ENCODE measurements around the gene SEPHS1. TPM values are rescaled to one million over a fixed set of nuclear protein-coding genes. Genes with fewer than 3 reads are reported as not detected.

SEPHS1 gene
- total and polyA plus RNA-seq, 11 donors: 14.6 to 36.7 (median 31.1) TPM

DNA sequence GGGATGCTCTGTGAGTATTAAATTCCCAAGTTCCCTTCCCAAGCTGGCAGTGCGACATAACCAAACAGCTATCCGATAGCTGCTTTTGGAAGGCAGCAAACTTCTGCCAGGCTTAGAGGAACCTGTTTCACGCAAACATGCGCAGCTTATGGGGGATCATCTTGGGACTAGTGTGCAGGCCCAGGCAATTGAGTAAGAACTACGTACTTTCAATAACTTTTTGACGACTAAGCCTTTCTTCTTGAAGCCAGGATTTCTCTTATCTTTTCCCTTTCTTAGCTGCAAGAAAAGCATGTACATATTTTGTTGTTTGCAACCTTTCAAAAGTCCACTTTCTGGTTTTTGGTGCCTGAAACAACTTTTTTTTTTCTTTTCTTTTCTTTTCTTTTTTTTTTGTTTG is 28.7 kb upstream of the SEPHS1 start:
- Histone ChIP-seq H3K9me3 (no peaks in the 10 kb centered on the region), H3K27ac (no peak overlapping the region), H3K36me3 (no peaks in the 10 kb centered on the region), H3K4me1 (no peaks in the 10 kb centered on the region), H3K27me3 (peaks cover 0 to 25% (median 0%) of the 10 kb centered on the region in 9 donors), H3K4me3 (no peak overlapping the region)
- TF ChIP-seq POLR2A (IDR thresholded peaks at IDR 0.05): no peak
- TF ChIP-seq, protein P1, sequence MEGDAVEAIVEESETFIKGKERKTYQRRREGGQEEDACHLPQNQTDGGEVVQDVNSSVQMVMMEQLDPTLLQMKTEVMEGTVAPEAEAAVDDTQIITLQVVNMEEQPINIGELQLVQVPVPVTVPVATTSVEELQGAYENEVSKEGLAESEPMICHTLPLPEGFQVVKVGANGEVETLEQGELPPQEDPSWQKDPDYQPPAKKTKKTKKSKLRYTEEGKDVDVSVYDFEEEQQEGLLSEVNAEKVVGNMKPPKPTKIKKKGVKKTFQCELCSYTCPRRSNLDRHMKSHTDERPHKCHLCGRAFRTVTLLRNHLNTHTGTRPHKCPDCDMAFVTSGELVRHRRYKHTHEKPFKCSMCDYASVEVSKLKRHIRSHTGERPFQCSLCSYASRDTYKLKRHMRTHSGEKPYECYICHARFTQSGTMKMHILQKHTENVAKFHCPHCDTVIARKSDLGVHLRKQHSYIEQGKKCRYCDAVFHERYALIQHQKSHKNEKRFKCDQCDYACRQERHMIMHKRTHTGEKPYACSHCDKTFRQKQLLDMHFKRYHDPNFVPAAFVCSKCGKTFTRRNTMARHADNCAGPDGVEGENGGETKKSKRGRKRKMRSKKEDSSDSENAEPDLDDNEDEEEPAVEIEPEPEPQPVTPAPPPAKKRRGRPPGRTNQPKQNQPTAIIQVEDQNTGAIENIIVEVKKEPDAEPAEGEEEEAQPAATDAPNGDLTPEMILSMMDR (IDR thresholded peaks at IDR 0.05): no peak
- no peak for DNase-seq
- ATAC-seq: no peak
- WGBS, 4 donors: 69 to 84% (median 82%) methylated on average over 6 of the region's 6 CpGs
- intact Hi-C loops (cut with DNase I): loop anchor here in 5 of 10 donors (10.0 kb wide), 4 partner anchors 58 to 208 kb away; partner anchors contain the start of genes BEND7 (in 2 of the 5) and PRPF18 (in 2 of the 5)

DNA sequence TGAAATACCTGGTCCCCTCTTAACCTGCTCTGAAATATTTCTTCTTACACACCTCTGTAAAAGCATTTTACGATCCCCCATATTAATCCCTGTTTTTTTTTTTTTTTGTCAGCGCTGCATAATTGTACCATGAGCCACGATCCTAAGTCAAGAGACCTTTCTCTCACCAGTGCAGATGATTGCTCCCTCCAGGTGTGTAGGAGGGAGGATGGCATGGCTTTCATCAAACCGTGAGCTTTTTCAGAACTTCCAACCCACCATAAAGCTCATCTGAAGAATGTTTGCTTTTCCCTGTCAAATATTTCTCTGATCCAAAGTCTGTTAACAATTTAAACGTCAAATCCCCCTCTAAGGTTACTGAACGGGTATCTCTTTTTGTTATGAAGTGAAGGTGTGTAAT is 28.2 kb upstream of the SEPHS1 start:
- H3K4me3 ChIP-seq: no peak overlapping the region
- no peaks in the 10 kb centered on the region for H3K9me3 ChIP-seq
- WGBS, 4 donors: 72 to 77% (median 75%) methylated on average over 6 of the region's 6 CpGs
- DNase-seq: no peak
- ATAC-seq: no peak
- no peaks in the 10 kb centered on the region for H3K4me1 ChIP-seq
- intact Hi-C loops (cut with DNase I): loop anchor here in 5 of 10 donors (10.0 kb wide), 4 partner anchors 59 to 209 kb away; partner anchors contain the start of genes BEND7 (in 2 of the 5) and PRPF18 (in 2 of the 5)
- no peak for TF ChIP-seq POLR2A (IDR thresholded peaks at IDR 0.05)
- TF ChIP-seq, protein P1 (IDR thresholded peaks at IDR 0.05): no peak
- no peaks in the 10 kb centered on the region for H3K36me3 ChIP-seq
- H3K27me3 ChIP-seq: peaks cover 0 to 21% (median 0%) of the 10 kb centered on the region in 9 donors
- H3K27ac ChIP-seq: no peak overlapping the region

DNA sequence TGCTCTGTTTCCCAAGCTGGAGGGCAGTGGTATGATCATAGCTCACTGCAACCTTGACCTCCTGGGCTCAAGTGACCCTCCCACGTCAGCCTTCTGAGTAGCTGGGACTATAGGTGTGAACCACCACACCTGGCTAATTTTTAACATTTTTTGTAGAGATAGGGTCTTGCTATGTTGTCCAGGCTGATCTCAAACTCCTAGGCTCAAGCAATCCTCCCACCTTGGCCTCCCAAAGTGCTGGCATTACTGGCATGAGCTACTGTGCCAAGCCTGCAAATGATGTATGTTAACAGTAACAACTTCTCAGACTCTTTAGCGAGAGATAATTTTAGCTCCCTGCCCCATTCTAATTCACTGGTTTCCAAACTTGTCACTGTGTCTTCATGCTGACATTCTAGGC is 27.7 kb upstream of the SEPHS1 start:
- Histone ChIP-seq H3K27me3 (peaks cover 0 to 19% (median 0%) of the 10 kb centered on the region in 9 donors), H3K27ac (no peak overlapping the region), H3K9me3 (no peaks in the 10 kb centered on the region), H3K4me1 (no peaks in the 10 kb centered on the region), H3K4me3 (no peak overlapping the region), H3K36me3 (no peaks in the 10 kb centered on the region)
- DNase-seq (no peak), ATAC-seq (no peak)
- WGBS, 4 donors: 79 to 85% (median 82%) methylated on average over 2 of the region's 2 CpGs
- TF ChIP-seq POLR2A (IDR thresholded peaks at IDR 0.05): no peak
- TF ChIP-seq, protein P1 (IDR thresholded peaks at IDR 0.05): no peak
- intact Hi-C loops (cut with DNase I): loop anchor here in 5 of 10 donors (10.0 kb wide), 4 partner anchors 59 to 209 kb away; partner anchors contain the start of genes BEND7 (in 2 of the 5) and PRPF18 (in 2 of the 5)

DNA sequence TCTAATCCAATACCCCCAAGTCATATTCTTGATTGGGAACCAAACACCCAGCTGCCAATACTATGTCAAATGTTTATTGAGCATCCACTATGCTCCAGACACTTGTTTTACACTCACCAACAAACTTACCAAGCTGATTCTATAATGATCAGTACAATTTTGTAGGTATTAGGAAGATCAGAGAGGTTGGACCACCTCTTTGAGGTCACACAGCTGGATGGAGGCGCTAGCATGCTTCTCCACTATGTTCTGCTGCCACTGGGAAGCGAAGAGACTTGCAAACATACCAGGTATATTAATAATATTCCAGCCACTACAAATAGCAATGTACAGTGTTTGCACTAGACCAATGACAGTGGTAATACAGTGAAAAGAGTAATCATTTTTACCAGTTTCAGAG is 25.6 kb upstream of the SEPHS1 start:
- no peak for ATAC-seq
- no peak overlapping the region for H3K27ac ChIP-seq
- 76 to 94% (median 92%) methylated on average over 2 of the region's 2 CpGs for WGBS, 4 donors
- H3K4me1 ChIP-seq: no peaks in the 10 kb centered on the region
- H3K36me3 ChIP-seq: no peaks in the 10 kb centered on the region
- H3K9me3 ChIP-seq: no peaks in the 10 kb centered on the region
- DNase-seq: no peak
- TF ChIP-seq, protein P1 (IDR thresholded peaks at IDR 0.05): no peak
- no peak for TF ChIP-seq POLR2A (IDR thresholded peaks at IDR 0.05)
- intact Hi-C loops (cut with DNase I): loop anchor here (2.0 to 10.0 kb wide), 15 partner anchors 61 to 214 kb away; partner anchors contain the start of genes PRPF18 (in 5 of the 10) and BEND7 (in 4 of the 10)
- peaks cover 0 to 16% (median 0%) of the 10 kb centered on the region in 9 donors for H3K27me3 ChIP-seq
- no peak overlapping the region for H3K4me3 ChIP-seq
